Mammary epithelial cell (primary cell): ENCODE results near the gene FBXO30.

Experiments used
- CTCF ChIP-seq, 2 donors: IDR thresholded peaks in 1 of 2; conservative IDR thresholded peaks in 1 of 2; 2 replicates each; pipeline ENCODE4 v1.5.1; 2011 to 2012; ENCODE audit warnings: inconsistent platforms in 2 of 2, low read length in 2 of 2, mild to moderate bottlenecking in 2 of 2, control low read depth in 1 of 2, low read depth in 1 of 2; ENCODE audit not compliant: insufficient read depth in 1 of 2; ENCODE audit errors: extremely low read depth in 1 of 2
- EZH2 ChIP-seq: IDR thresholded peaks from 2 replicates; pipeline ENCODE4 v1.6.1; 2012; ENCODE audit warnings: low read length, inconsistent platforms, borderline replicate concordance

- no peak for TF ChIP-seq CTCF (conservative IDR thresholded peaks at IDR 0.05 in 1 of 2, IDR thresholded peaks at IDR 0.05 in 1 of 2; ENCODE audit: extremely low read depth in 1 of 2, insufficient read depth in 1 of 2, low read depth in 1 of 2, low read length in 2 of 2)
- TF ChIP-seq EZH2 = no peak
These were observed 50.9 kb downstream of the FBXO30 start for GRCh38 chr6:145763742-145764141.
